Naive thymus-derived CD4-positive, alpha-beta T cell (primary cell): ENCODE measurements around the gene GAL. TPM values are rescaled to one million over a fixed set of nuclear protein-coding genes. Genes with fewer than 3 reads are reported as not detected.

Experiments used
- ATAC-seq: fragments of 150-1000 bp; cut with Tn5 transposase; 2 replicates; pipeline ENCODE4 v1.10.0; 2021; ENCODE audit warnings: mild to moderate bottlenecking, moderate library complexity
- CTCF ChIA-PET: fragments of 350-600 bp; sonication (Branson Sonifier 250); formaldehyde crosslinking; loops from one replicate; lab custom pipeline; 2021; ENCODE audit warnings: antibody characterized with exemption; lab: Charles Lee
- POLR2A ChIA-PET: fragments of 350-600 bp; sonication (Branson Sonifier 250); formaldehyde crosslinking; loops from one replicate; lab custom pipeline; 2021; ENCODE audit warnings: antibody characterized with exemption, inconsistent platforms; lab: Charles Lee
- DNase-seq, 9 donors: peaks; one replicate each; pipeline versions ENCODE4 v3.0.0 to v3.0.0-alpha.2; 2020 to 2022; ENCODE audit warnings: mixed read lengths in 1 of 9
- H3K27ac ChIP-seq: one replicate; pipeline ENCODE4 v1.7.0; 2013; ENCODE audit warnings: mild to moderate bottlenecking, low read depth, low read length, moderate library complexity
- H3K27me3 ChIP-seq, 2 donors: one replicate each; pipeline ENCODE4 v1.7.0; 2013; ENCODE audit warnings: low read length in 2 of 2, mild to moderate bottlenecking in 2 of 2, moderate library complexity in 2 of 2; ENCODE audit not compliant: control insufficient read depth in 2 of 2, insufficient read depth in 2 of 2
- H3K36me3 ChIP-seq, 3 experiments: 1 replicate in 2 of 3; 2 replicates in 1 of 3; pipeline ENCODE4 v1.7.0; 2013; ENCODE audit warnings: low read length in 3 of 3, mild to moderate bottlenecking in 3 of 3, moderate library complexity in 1 of 3; ENCODE audit not compliant: insufficient read depth in 3 of 3, control insufficient read depth in 2 of 3
- H3K4me1 ChIP-seq, 2 donors: one replicate each; pipeline ENCODE4 v1.7.0; 2013; ENCODE audit warnings: low read length in 2 of 2, mild to moderate bottlenecking in 2 of 2, moderate library complexity in 1 of 2; ENCODE audit not compliant: control insufficient read depth in 2 of 2, insufficient read depth in 2 of 2
- H3K4me3 ChIP-seq: 2 replicates; pipeline ENCODE4 v1.7.0; 2013; ENCODE audit warnings: mild to moderate bottlenecking, low read length
- H3K9me3 ChIP-seq, 3 experiments: 1 replicate in 2 of 3; 2 replicates in 1 of 3; pipeline ENCODE4 v1.7.0; 2013; ENCODE audit warnings: low read length in 3 of 3; ENCODE audit not compliant: control insufficient read depth in 2 of 3
- H3K27ac Mint-ChIP-seq, 9 donors: one replicate each; pipeline ENCODE4 v1.8.0; 2020 to 2022; ENCODE audit warnings: mixed read lengths in 9 of 9, mild to moderate bottlenecking in 8 of 9, moderate library complexity in 5 of 9, inconsistent platforms in 2 of 9
- H3K27me3 Mint-ChIP-seq, 5 donors: one replicate each; pipeline ENCODE4 v1.8.0; 2021 to 2022; ENCODE audit warnings: mixed read lengths in 5 of 5, mild to moderate bottlenecking in 1 of 5
- H3K36me3 Mint-ChIP-seq, 5 donors: one replicate each; pipeline ENCODE4 v1.8.0; 2020 to 2022; ENCODE audit warnings: mixed read lengths in 5 of 5, mild to moderate bottlenecking in 3 of 5, inconsistent platforms in 1 of 5
- H3K4me1 Mint-ChIP-seq, 7 donors: one replicate each; pipeline ENCODE4 v1.8.0; 2020 to 2022; ENCODE audit warnings: mixed read lengths in 7 of 7, mild to moderate bottlenecking in 3 of 7, inconsistent platforms in 1 of 7
- H3K4me3 Mint-ChIP-seq, 10 donors: one replicate each; pipeline ENCODE4 v1.8.0; 2020 to 2022; ENCODE audit warnings: mild to moderate bottlenecking in 10 of 10, mixed read lengths in 10 of 10, moderate library complexity in 6 of 10, inconsistent platforms in 2 of 10
- H3K9me3 Mint-ChIP-seq, 11 donors: one replicate each; pipeline ENCODE4 v1.8.0; 2020 to 2022; ENCODE audit warnings: mixed read lengths in 11 of 11, mild to moderate bottlenecking in 4 of 11, inconsistent platforms in 1 of 11, moderate library complexity in 1 of 11
- intact Hi-C, 2 donors: fragments of 100-400 bp; cut with micrococcal nuclease; formaldehyde crosslinking; loops; one replicate each; pipeline ENCODE4 v1.15.1; 2023
- polyA plus RNA-seq, 2 donors: library from polyadenylated mRNA; unstranded; fragments of 300-500 nt; fragmentation: Illumina TruSeq; gene quantifications; one replicate each; pipeline ENCODE4 v1.2.3, GENCODE V29; 2021
- total RNA-seq, 6 experiments: library from RNA in 5 of 6; stranded (reverse) in 5 of 6; gene quantifications; 1 replicate in 5 of 6; 2 replicates in 1 of 6; pipeline ENCODE4 v1.2.3 and lab custom pipeline; 2021 to 2026

Gene GAL
- total and polyA plus RNA-seq, 7 experiments from 2014 or later, result not detected

DNA sequence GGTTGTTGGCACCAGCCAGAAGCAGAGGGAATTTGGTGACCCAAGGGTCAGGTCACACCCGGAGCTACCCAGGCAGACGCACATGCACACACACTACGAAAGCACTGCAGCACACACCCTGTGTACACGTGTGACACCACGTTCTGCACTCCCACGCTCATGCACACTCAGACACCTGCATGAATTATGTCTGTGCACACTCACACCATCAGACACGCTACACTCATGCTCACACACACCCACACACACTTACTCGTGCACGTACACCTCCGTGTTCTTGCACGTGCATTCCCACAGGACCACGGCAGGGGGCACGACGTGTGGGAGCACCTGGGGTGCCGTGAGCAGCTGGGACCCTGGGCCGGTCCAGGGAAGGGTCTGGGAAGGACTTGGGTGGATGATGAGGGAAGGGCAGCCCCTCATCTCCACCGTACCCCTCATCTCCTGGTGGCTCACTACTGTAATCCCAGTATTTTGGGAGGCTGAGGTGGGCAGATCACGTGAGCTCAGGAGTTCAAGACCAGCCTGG lies 20.8 kb upstream of the GAL start:
- ChIA-PET POLR2A (no interaction called here), CTCF (no interaction called here)
- H3K4me1 ChIP-seq, result no peaks in the 10 kb centered on the region
- H3K4me1 Mint-ChIP-seq, result no peaks in the 10 kb centered on the region
- no peak overlapping the region for H3K27ac Mint-ChIP-seq
- H3K27ac ChIP-seq, result no peak overlapping the region
- ATAC-seq (no peak), DNase-seq (no peak)
- no peaks in the 10 kb centered on the region for H3K36me3 Mint-ChIP-seq
- no peaks in the 10 kb centered on the region for H3K27me3 ChIP-seq
- intact Hi-C loops, result no loop called here
- H3K9me3 ChIP-seq, result no peaks in the 10 kb centered on the region
- H3K9me3 Mint-ChIP-seq, result peaks cover 0 to 3% (median 0%) of the 10 kb centered on the region in 11 donors
- no peak overlapping the region for H3K4me3 Mint-ChIP-seq
- H3K36me3 ChIP-seq, result no peaks in the 10 kb centered on the region
- H3K4me3 ChIP-seq, result no peak overlapping the region
- peaks cover 0 to 10% (median 5%) of the 10 kb centered on the region in 5 donors for H3K27me3 Mint-ChIP-seq

- no peak overlapping the region for H3K27ac Mint-ChIP-seq
- H3K36me3 Mint-ChIP-seq, result no peaks in the 10 kb centered on the region
- ATAC-seq (no peak), DNase-seq (no peak)
- ChIA-PET CTCF (no interaction called here), POLR2A (interaction anchor here (0.6 kb wide), 1 partner anchor 975 kb away, joined by 4 read pairs; no protein-coding TSS in a partner anchor)
- H3K4me3 Mint-ChIP-seq, result no peak overlapping the region
- intact Hi-C loops, result no loop called here
- H3K9me3 Mint-ChIP-seq, result peaks cover 0 to 3% (median 0%) of the 10 kb centered on the region in 11 donors
- no peaks in the 10 kb centered on the region for H3K36me3 ChIP-seq
- no peak overlapping the region for H3K27ac ChIP-seq
- no peaks in the 10 kb centered on the region for H3K9me3 ChIP-seq
- H3K4me1 Mint-ChIP-seq, result no peaks in the 10 kb centered on the region
- H3K4me1 ChIP-seq, result no peaks in the 10 kb centered on the region
- no peaks in the 10 kb centered on the region for H3K27me3 ChIP-seq
- H3K27me3 Mint-ChIP-seq, result peaks cover 0 to 10% (median 5%) of the 10 kb centered on the region in 5 donors
- no peak overlapping the region for H3K4me3 ChIP-seq
Measured at GRCh38 chr11:68664141-68664540, 20.2 kb upstream of the GAL start.

- no peak overlapping the region for H3K27ac ChIP-seq
- Mint-ChIP-seq H3K27me3 (peaks cover 0 to 10% (median 5%) of the 10 kb centered on the region in 5 donors), H3K36me3 (no peaks in the 10 kb centered on the region), H3K4me3 (no peak overlapping the region), H3K9me3 (peaks cover 0 to 3% (median 0%) of the 10 kb centered on the region in 11 donors), H3K4me1 (no peaks in the 10 kb centered on the region), H3K27ac (no peak overlapping the region)
- no peak for ATAC-seq
- intact Hi-C loops, result no loop called here
- POLR2A ChIA-PET, result interaction anchor here (0.6 kb wide), 1 partner anchor 974 kb away, joined by 4 read pairs; no protein-coding TSS in a partner anchor
- no peaks in the 10 kb centered on the region for H3K27me3 ChIP-seq
- H3K4me1 ChIP-seq, result no peaks in the 10 kb centered on the region
- no peak for DNase-seq
- H3K9me3 ChIP-seq, result no peaks in the 10 kb centered on the region
- H3K4me3 ChIP-seq, result no peak overlapping the region
- no peaks in the 10 kb centered on the region for H3K36me3 ChIP-seq
- CTCF ChIA-PET, result no interaction called here
Measured at GRCh38 chr11:68664906-68665305, 19.4 kb upstream of the GAL start.

DNA sequence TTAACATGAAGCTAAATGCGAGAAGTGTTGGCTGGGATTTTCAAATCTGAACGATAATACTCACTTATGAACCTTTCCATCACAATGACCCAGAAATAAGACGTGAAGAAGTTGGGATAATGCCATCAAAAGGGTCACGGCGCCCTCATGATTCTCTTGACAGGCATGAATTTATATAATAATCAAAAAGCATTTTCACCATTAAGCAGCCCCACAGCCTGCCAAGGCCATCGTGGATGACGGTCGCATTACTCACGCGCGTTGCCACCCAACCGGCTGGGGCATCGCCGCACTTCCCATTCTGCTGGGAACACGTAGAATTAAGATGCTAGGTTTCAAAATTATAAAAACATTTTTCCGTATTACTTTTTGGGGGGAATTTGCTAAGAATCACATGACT lies 18.9 kb upstream of the GAL start:
- peaks cover 0 to 10% (median 3%) of the 10 kb centered on the region in 5 donors for H3K27me3 Mint-ChIP-seq

DNA sequence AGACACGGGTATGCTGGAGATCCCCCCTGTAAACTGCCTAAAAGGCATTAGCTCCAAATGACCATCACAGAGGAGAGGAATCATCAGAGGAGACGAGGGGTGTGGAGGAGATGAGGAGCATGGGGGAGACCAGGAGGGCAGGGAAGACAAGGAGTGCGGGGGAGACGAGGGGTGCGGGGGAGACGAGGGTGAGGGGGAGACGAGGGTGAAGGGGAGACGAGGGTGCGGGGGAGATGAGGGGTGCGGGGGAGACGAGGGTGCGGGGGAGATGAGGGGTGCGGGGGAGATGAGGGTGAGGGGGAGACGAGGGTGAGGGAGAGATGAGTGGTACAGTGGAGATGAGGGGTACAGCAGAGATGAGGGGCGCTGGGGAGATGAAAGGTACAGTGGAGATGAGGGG lies 17.5 kb upstream of the GAL start:
- H3K36me3 Mint-ChIP-seq, result no peaks in the 10 kb centered on the region
- no peak for ATAC-seq
- H3K4me3 Mint-ChIP-seq, result no peak overlapping the region
- H3K27ac Mint-ChIP-seq, result no peak overlapping the region
- no peak for DNase-seq
- H3K4me3 ChIP-seq, result no peak overlapping the region
- H3K4me1 Mint-ChIP-seq, result no peaks in the 10 kb centered on the region
- H3K9me3 Mint-ChIP-seq, result peaks cover 0 to 3% (median 0%) of the 10 kb centered on the region in 11 donors
- no peaks in the 10 kb centered on the region for H3K9me3 ChIP-seq
- no peak overlapping the region for H3K27ac ChIP-seq
- ChIA-PET CTCF (no interaction called here), POLR2A (no interaction called here)
- H3K27me3 ChIP-seq, result no peaks in the 10 kb centered on the region
- peaks cover 0 to 10% (median 0%) of the 10 kb centered on the region in 5 donors for H3K27me3 Mint-ChIP-seq
- H3K4me1 ChIP-seq, result no peaks in the 10 kb centered on the region
- H3K36me3 ChIP-seq, result no peaks in the 10 kb centered on the region
- intact Hi-C loops, result no loop called here

More for the DNA sequence above, 18.9 kb upstream of the GAL start:
- Mint-ChIP-seq H3K9me3 (peaks cover 0 to 3% (median 0%) of the 10 kb centered on the region in 11 donors), H3K4me1 (no peaks in the 10 kb centered on the region), H3K4me3 (no peak overlapping the region), H3K36me3 (no peaks in the 10 kb centered on the region), H3K27ac (no peak overlapping the region)
- CTCF ChIA-PET, result no interaction called here
- Histone ChIP-seq H3K9me3 (no peaks in the 10 kb centered on the region), H3K4me1 (no peaks in the 10 kb centered on the region), H3K27me3 (no peaks in the 10 kb centered on the region), H3K36me3 (no peaks in the 10 kb centered on the region), H3K4me3 (no peak overlapping the region), H3K27ac (no peak overlapping the region)
- intact Hi-C loops, result no loop called here
- POLR2A ChIA-PET, result no interaction called here
- DNase-seq (no peak), ATAC-seq (no peak)

- H3K27me3 ChIP-seq, result no peaks in the 10 kb centered on the region
- H3K27me3 Mint-ChIP-seq, result peaks cover 0 to 10% (median 0%) of the 10 kb centered on the region in 5 donors
- DNase-seq (no peak), ATAC-seq (no peak)
- no peaks in the 10 kb centered on the region for H3K9me3 ChIP-seq
- H3K27ac Mint-ChIP-seq, result no peak overlapping the region
- no peaks in the 10 kb centered on the region for H3K36me3 Mint-ChIP-seq
- intact Hi-C loops, result no loop called here
- ChIA-PET POLR2A (no interaction called here), CTCF (no interaction called here)
- no peak overlapping the region for H3K4me3 Mint-ChIP-seq
- H3K4me1 Mint-ChIP-seq, result no peaks in the 10 kb centered on the region
- no peaks in the 10 kb centered on the region for H3K36me3 ChIP-seq
- H3K27ac ChIP-seq, result no peak overlapping the region
- no peak overlapping the region for H3K4me3 ChIP-seq
- H3K9me3 Mint-ChIP-seq, result peaks cover 0 to 2% (median 0%) of the 10 kb centered on the region in 11 donors
- H3K4me1 ChIP-seq, result no peaks in the 10 kb centered on the region
Measured at GRCh38 chr11:68667511-68668500, 16.5 kb upstream of the GAL start.
